Activated T-helper 9 cell treated with anti-CD3 and anti-CD28 coated beads, Interleukin-2, amount 50 U/mL, for 16 hours (primary cell): ENCODE results near the gene CKMT1A.
"Not testable (repeated sequence)": the region's sequence is repeated elsewhere in the genome, so short reads cannot be mapped to it uniquely, and the experiment has no call there.

ENCODE experiments used
- DNase-seq: peaks from one replicate; pipeline ENCODE4 v3.0.0-alpha.2; 2020; ENCODE audit warnings: low read depth

Gene CKMT1A

DNA sequence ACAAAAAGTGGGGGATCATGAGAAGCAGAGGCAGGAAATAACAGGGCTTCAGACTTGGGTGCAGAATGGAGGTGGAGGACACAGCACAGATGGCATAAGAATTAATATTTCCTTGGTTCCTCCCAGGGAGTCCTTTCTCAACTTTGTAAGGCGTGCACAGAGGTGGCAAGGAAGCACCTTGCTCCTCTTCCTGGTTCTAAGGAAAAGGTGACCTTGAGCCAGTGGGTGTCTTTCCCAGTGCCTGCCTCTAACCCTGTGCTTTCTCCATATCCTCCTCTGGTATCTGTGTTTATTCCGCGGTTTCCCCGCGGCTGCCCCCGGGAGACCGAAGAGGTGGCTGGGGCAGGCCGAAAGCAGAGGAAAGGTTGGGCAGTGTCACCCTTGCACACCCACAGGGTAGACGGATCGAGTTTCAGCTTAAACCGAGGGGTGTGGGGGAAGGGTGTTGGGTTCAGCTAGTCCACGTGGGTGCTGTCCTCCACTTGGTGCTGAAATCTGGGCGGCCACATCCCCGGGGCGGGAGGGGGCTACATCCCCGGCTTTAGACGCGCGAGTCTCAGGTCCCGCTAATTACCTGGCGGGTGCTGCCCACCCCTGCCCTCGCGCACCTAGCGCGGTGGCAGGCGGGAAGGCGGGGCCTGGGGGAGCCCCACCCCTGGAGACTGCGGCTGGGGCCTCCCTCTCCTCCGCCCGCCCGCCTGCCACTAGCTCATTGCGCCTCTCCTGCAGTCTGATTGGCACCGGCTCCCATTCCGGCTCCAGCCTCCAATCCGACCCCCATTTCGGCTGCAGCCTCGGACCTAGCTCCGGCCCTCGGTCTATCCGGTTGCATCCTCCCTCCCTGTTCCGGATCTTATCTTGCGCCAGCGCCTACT, at the start of gene CKMT1A:
Gene CKMT1A, plus strand, starts transcription at position 712 of the 875 bp plus-strand sequence. CDS start 192 bp downstream, outside the sequence.
- DNase-seq, result not testable (repeated sequence)

DNA sequence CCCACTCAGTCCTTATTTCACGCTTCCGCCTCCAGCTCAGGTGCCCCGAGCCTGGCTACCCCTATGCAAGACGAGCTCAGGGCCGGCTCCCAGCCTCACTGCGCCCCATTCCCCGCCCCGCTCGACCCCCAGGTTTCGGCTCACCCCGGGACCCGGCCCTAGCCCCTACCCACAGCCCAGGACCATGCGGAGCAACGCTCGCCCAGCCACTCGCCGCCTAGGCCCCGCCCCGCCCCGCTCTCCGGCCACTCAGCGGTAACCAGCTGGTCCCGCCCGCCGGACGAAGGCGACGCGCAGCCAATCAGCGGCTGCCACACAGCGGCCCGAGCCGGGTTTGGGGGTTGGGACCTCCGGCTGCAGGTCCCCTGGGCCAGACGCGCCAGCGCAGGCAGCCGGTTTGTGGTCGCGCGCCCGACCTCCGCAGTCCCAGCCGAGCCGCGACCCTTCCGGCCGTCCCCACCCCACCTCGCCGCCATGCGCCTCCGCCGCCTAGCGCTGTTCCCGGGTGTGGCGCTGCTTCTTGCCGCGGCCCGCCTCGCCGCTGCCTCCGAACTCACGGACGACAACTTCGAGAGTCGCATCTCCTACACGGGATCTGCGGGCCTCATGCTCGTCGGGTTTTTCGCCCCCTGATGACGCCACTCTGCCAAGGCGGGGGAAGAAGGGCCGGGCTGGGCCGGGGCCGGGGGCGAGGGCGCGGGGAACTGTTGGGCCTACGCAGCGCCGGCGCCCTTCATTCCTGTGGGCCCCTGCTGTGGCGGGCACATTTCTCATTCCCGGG, 44.8 kb upstream of the CKMT1A start, which contains the start of gene CATSPER2:
Gene CATSPER2, minus strand, starts transcription at position 196 of the 781 bp plus-strand sequence. CDS start 783 bp downstream, outside the sequence.
- DNase-seq, result no peak

DNA sequence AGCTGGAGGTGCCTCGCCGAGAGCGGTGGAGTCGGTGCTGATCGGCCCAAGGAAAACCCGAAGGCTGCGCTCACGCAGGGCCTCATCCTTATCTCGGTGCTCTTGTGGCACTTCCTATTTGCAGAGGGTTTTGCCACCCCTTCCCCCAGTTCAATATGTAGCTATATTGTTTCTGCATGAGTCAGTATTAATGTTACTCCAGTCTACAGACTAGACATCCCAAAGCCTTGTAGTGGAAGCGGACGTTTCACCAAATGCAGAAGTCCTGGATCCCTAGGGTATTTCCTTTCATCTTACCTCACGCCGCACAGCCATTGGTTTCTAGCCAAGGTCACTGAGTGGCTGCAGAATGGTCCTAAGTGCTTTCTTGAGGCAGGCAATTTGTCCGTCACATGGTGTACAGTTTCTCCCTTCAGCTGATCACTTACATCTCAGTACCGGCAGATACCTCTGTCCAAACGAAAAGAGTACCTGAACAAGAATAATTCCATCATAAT, 44.2 kb upstream of the CKMT1A start:
- not testable (repeated sequence) for DNase-seq

DNA sequence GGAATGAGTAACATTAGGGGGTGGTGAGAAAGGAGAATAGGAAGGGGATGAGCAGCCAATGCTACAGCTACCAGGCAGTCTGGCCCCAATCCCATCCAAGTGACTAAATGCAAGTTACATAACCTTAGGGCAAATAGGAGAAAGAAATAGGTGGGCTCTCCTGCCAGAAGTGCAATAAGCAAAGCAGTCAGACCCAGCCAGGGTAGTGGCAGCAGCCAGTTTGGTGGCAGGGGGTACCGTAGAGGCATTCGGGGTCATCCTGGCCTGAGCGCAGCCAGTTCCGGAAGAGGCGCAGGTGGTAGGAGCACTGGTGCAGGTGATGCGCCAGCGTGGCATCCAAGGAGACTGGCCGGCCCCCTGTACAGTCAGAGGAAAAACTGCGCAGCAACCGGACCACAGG, 33.9 kb upstream of the CKMT1A start:
- not testable (repeated sequence) for DNase-seq

- DNase-seq, result not testable (repeated sequence)
These were observed 31.4 kb upstream of the CKMT1A start for GRCh38 chr15:43662293-43662692.

GRCh38 chr15:43663333-43663732, 30.3 kb upstream of the CKMT1A start:
- not testable (repeated sequence) for DNase-seq

DNA sequence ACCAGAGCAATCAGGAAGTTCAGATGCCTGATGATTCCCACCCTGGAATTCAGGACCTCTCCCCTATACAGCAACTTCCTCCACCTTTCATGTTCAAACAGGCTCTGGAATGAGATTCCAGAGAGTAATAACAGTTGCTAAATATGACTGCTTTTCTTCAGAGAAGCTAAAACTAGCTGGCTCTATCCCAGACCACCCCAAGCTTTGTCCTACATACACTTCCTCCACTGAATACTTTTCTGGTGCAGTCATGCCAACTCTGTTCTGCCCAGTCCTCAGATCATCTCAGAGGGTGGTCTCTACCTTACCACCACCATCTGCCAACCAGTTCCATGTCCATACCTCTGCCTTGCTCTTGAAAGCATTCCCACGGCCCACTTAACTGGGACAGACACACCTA, 27.5 kb upstream of the CKMT1A start:
- DNase-seq, result not testable (repeated sequence)

DNA sequence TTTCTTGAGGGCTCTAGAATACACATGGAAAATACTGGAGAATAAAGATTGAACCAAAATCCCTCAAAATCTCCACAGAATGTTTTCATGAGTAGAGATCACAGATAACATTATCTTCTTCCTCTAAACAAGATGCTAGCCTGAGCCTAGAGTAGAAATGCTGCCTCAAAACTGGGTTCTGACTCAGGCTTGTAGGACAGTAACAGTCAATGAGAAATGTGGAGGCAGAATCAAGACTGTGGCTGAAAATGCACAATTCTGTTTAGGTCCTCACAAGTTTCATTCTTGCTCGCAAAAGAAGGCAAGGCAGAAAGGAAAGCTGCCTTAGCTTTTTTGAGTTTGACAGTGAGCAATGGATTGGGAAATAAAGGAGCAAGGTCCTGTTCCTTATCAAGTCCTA, 19.5 kb upstream of the CKMT1A start:
- DNase-seq, result not testable (repeated sequence)

- not testable (repeated sequence) for DNase-seq
These were observed 3.9 kb upstream of the CKMT1A start for GRCh38 chr15:43689604-43690301.

- DNase-seq, result not testable (repeated sequence)
These were observed 980 bp upstream of the CKMT1A start for GRCh38 chr15:43692679-43693078.

- DNase-seq, result no peak
These were observed 8.5 kb downstream of the CKMT1A start for GRCh38 chr15:43702174-43702573.

GRCh38 chr15:43702701-43703424, 9.2 kb downstream of the CKMT1A start:
- DNase-seq, result no peak

GRCh38 chr15:43710431-43711131, 16.9 kb downstream of the CKMT1A start:
- DNase-seq, result not testable (repeated sequence)

DNA sequence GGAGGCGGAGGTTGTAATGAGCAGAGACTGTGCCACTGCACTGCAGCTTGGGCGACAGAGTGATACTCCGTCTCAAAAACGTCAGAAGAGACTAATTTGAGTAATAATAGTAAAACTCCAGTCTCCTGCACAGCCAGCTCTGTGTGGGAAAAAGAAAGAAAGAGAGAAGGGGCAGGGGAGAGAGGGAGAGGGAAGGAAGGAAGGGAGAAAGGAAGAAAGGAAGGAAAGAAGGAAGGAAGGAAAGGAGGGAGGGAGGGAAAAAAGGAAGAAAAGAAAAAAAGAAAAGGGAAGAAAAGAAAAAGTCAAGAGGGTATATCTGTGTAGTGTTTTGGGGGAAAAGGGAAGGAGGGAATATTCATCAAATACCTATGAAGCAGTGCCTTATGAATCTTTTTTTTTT, 29.5 kb downstream of the CKMT1A start:
- DNase-seq, result no peak

DNA sequence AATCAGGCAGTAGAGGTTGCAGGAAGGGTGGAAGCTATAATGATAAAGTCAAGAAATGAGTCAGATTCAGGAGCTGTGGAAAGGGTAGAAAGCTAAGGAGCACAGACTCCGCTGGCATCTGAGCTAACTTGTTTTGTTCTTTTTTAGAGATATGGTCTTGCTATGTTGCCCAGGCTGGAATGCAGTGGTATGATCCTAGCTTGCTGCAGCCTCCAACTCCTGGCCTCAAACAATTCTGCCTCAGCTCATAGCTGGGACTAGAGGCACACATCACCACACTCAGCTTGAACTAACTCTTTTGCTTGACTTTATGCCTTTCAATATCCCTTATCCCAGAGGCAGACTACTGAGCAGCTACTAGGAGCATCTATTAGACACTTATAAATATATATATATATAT, 32.6 kb downstream of the CKMT1A start:
- DNase-seq, result not testable (repeated sequence)

- DNase-seq, result not testable (repeated sequence)
These were observed 34.5 kb downstream of the CKMT1A start for GRCh38 chr15:43728053-43728725.

DNA sequence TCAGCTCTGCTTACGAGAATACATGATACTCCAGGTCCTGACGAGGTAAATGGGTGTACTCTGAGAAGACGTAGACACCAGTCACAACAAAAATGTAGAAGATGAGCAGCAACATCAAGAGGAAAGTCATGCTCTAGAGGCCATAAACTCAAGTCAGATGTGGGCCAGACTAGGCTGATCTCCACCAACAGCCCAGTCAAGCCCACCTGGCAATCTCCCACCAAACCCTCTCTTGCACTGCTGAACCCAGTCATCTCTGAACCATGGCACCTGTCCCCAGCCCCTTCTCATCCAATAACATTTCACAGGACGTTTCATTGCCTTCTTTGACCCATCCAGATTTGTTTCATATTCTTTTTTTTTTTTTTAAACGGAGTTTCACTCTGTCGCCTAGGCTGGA, 41.8 kb downstream of the CKMT1A start:
- DNase-seq, result no peak

- DNase-seq, result peak; percentile 82
These were observed 52.7 kb downstream of the CKMT1A start, which contains the start of gene PDIA3 for GRCh38 chr15:43746245-43746902. TSS of gene PDIA3 (plus strand) at chr15:43746438. CDS start at chr15:43746540, 102 bp downstream.

GRCh38 chr15:43746903-43747309, 53.2 kb downstream of the CKMT1A start:
- not testable (repeated sequence) for DNase-seq
